ENCODE measurements around the gene CDA.

CDA gene

GRCh38 chr1:20615946-20616846, 27.3 kb downstream of the CDA start:
- no peak for DNase-seq (ENCODE audit: low spot score)

GRCh38 chr1:20616847-20617487, 28.1 kb downstream of the CDA start:
- no peak for DNase-seq (ENCODE audit: low spot score)

GRCh38 chr1:20618550-20618949, 29.7 kb downstream of the CDA start:
- no peak for DNase-seq (ENCODE audit: low spot score)

DNA sequence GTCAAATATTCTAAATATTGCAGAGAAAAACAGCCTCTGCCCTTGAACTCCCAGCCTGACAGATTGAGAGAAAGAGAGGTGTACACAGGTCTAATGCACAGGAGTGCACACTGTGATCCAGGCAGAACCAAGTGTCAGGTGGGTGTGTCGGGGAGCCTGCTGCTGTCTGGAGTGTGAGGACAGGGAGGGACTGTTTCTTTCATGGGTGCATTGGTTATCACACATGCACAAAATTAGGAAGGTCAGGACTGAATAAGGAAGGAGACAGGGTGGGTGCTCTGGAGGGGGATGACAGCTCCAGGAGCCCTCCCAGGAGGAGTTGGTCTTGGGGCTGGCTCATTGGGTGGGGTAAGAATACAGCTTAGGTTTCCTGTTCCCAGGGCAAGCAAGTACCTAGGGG, 31.1 kb downstream of the CDA start:
- DNase-seq (ENCODE audit: low spot score): no peak

GRCh38 chr1:20621012-20621411, 32.1 kb downstream of the CDA start:
- no peak for DNase-seq (ENCODE audit: low spot score)

DNA sequence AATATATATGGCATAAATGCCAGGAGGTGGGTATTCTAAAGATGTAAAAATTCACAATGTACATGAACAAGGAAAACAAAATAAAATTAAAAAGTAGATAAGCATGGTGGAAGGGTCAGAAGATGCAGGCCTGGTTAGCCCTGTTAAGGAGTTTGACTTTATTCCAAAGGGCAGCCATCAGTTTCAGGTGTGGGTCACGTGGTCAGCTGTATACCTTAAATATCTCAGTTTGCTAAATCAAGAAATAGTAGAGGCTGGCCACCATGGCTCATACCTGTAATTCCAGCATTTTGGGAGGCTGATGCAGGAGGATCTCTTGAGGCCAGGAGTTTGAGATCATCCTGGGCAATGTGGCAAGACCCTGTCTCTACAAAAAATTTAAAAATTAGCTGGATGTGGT, 35.8 kb downstream of the CDA start:
- DNase-seq (ENCODE audit: low spot score): no peak

- DNase-seq (ENCODE audit: low spot score): no peak
Measured at GRCh38 chr1:20625176-20626097, 36.5 kb downstream of the CDA start.

GRCh38 chr1:20626098-20626427, 37.2 kb downstream of the CDA start:
- DNase-seq (ENCODE audit: low spot score): no peak

DNA sequence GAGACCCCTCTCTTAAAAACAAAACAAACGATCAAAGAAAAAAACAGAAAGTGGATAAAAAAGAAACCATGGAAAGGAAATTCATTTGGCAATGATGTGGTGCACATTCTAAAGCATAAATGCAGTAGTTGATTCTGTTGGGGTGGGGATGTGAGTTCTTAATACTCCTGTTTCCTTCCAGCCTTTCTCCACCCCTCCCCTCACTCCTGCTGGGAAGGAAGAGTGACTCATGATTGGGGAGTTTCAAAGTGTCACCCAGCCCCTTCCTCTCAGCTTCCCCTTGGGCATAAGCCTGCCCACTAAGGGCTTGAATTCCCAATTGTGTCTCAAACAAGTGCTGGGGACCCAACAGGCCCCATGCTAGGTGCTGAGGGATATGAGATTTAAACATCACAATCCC, 37.6 kb downstream of the CDA start:
- no peak for DNase-seq (ENCODE audit: low spot score)

GRCh38 chr1:20630729-20631128, 41.8 kb downstream of the CDA start:
- no peak for DNase-seq (ENCODE audit: low spot score)

DNA sequence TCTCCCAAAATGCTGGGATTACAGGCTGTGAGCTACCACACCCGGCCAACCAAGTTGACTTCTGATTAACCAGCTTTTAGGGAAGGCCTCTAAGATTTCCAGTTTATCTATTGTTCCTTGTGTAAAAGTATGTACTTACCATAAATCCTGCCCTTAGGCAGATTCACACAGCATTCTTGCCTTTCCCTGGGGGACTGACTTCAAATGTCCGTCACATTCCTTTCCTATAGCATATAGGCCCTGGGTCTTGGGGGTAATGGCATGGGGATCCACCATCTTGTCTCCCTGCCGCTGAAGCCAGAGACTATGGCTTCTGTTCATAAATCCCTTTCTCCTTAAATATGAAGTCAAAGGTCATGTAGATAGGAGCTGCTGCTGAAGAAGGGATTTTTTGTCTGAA, 43.5 kb downstream of the CDA start:
- no peak for DNase-seq (ENCODE audit: low spot score)

GRCh38 chr1:20633190-20634064, 44.5 kb downstream of the CDA start, which contains the start of gene PINK1:
PINK1 (plus strand) TSS chr1:20633458; CDS start chr1:20633549, 91 bp downstream.
- DNase-seq (ENCODE audit: low spot score): peak; percentile 62

DNA sequence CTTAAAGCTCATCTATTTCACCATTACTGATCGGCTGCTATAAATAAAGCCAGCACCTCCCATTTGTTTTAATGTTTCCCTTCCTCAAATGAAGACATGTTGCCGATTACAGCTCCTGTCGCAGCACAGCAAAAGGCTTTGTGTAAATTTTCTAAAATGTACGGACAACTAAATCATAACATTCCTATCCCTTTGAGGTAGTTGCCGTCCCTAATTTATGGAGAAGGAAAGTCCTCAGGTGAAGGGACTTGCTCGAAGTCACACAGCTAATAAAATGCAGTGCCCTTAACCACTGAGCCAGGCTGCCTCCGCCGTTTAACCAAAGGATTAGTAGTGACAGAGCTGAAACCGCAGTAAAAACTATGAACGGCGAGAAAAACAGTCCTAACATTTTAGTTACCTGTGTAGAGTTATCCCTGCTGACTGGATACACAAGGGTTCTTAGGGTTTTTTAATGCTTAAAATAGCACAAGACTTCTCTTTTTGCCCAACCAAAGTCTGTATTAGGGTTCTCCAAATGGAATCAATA, 45.2 kb downstream of the CDA start:
- no peak for DNase-seq (ENCODE audit: low spot score)

DNA sequence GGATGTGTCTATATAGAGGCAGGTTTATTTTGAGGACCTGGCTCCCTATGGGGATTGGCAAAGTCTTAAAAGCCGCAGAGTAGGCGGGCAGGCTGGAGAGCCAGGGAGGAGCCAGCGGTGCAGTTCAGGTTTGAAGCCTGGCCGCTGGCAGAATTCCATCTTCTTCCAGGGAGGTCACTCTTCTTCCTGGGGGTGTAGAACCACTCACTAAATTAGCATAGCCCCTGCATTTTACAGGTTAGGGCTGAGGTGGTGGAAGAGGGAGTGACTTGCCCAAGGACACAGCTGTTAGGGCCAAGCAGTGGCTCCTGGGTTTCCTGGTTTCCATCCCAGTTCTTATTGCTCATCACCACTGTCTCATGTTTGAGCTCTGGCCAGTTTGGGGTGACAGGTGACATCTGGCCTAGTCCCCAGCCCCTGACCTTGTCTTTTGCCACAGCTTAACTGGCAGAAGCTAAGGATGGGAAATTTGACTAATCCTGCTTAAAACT, 45.7 kb downstream of the CDA start:
- DNase-seq (ENCODE audit: low spot score): no peak

DNA sequence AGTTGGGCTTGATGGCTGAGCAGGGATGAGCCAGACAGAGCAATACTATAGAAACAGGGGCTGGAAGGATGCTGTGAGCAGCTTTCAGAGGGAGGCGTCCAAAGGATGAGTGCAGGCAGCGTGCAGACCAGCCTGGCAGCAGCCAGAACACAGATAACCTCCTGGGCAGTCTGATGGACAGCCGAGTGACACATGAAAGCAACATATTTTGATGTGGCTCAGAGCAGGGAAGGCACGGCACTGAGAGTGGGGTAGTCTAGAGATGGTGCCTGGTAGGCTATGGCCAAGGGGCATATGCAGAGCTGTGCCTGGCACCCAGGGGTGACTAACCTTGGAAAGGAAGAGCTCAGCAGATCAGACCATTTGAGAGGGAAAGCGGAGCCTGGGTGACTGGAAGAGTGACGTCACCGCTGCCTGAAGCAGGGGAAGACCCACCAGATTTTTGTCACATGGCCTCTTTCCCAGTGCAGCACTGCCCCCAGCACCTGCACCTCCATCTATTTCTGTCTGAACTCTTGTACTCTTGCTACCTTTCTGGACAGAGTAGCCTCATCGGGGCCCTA, 48.0 kb downstream of the CDA start:
- DNase-seq (ENCODE audit: low spot score): no peak

DNA sequence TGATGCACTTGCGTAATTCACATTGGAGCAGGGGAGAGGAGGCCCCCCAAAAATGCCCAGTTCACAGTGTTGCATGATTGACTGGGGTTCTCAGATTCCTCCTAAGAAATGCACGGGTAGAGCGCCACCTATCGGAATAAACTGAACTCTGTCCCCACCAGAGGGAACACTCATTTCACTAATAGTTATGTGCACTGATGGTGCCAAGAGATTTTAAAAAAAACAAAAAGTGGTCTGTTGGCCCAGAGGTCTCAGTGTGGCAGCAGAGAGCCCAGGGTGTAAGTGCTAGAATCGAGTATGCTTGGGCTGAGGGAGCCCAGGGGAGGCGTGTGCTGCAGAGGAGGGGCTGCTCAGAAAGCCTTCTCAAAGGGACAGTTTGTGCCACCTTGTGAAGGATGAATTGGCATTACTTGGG, 51.3 kb downstream of the CDA start:
- DNase-seq (ENCODE audit: low spot score): no peak

DNA sequence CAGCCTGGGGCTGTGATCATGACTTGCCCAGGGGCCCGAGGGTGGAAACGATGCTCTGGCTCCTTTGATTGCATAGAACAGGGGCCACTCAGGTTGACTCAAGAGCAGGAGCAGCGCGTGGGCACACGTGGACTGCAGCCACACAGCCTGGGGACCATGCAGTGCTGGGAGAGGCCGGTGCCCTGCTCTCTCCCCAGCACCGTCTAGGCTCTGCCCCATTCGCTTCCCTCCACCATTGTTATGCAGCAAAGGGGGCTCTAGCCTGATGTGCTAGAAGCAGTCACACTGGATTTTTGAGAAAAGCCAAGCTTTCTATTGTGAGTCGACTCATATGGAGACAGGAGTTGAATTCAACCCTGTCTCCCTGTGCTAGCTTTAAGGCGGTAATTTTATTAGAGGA, 53.1 kb downstream of the CDA start:
- DNase-seq (ENCODE audit: low spot score): no peak

GRCh38 chr1:20643080-20643479, 54.2 kb downstream of the CDA start:
- DNase-seq (ENCODE audit: low spot score): no peak

DNA sequence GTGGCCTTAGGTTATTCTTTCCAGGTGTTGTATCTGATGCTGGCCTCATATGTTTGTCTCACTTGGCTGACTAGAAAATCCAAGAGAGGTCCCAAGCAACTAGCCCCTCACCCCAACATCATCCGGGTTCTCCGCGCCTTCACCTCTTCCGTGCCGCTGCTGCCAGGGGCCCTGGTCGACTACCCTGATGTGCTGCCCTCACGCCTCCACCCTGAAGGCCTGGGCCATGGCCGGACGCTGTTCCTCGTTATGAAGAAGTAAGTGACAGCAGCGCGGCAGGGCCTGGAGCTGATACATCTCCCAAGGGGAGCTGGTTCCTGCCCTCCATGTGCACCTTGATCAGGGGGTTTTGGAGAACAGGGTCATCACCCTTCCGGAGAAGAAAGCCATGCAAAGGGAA, 55.5 kb downstream of the CDA start:
- no peak for DNase-seq (ENCODE audit: low spot score)

- DNase-seq (ENCODE audit: low spot score): no peak
Measured at GRCh38 chr1:20645414-20645813, 56.5 kb downstream of the CDA start.

DNA sequence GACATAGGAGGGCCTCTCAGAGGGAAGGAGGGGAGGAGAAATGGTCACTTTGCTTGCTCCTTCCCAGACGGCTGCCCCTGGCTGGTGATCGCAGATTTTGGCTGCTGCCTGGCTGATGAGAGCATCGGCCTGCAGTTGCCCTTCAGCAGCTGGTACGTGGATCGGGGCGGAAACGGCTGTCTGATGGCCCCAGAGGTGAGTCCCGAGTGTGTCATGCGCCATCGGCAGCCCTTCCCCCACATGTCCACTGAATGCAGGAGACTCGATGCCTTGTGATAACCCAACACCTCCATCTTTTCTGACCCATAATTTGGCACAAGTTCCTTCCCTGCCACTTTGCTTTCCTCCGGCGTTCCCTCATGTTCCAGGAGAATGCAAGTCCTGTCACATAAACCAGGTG, 59.5 kb downstream of the CDA start:
- DNase-seq (ENCODE audit: low spot score): no peak

All from globus pallidus (tissue), 1 donor.